SK-N-SH treated with all-trans-retinoic acid at 6 μM for 48 hours (cell line): ENCODE results near the gene EZR.

Source experiments
- ATAC-seq: fragments of 200-7000 bp; cut with Tn5 transposase; 3 replicates; pipeline ENCODE4 v1.9.1; 2020; ENCODE audit warnings: mild to moderate bottlenecking, moderate library complexity
- ARNTL ChIP-seq: fragments of 450-650 bp; formaldehyde crosslinking; IDR thresholded peaks from 2 replicates; pipeline ENCODE4 v1.5.0; 2020; ENCODE audit warnings: low read depth, mild to moderate bottlenecking, moderate library complexity, borderline replicate concordance
- BACH2 ChIP-seq: fragments of 250-450 bp; sonication (Bioruptor Pico); IDR thresholded peaks from 2 replicates; pipeline ENCODE4 v1.9.0; 2021; ENCODE audit warnings: mild to moderate bottlenecking, borderline replicate concordance
- CSDC2 ChIP-seq: fragments of 250-450 bp; sonication (Bioruptor Pico); IDR thresholded peaks from 2 replicates; pipeline ENCODE4 v1.5.0; 2020; ENCODE audit warnings: mild to moderate bottlenecking, moderate library complexity
- ESRRG ChIP-seq: fragments of 250-450 bp; sonication (Bioruptor Pico); IDR thresholded peaks from 2 replicates; pipeline ENCODE4 v1.6.1; 2021; ENCODE audit warnings: mild to moderate bottlenecking
- GLIS3 ChIP-seq: fragments of 250-450 bp; sonication (Bioruptor Pico); IDR thresholded peaks from 2 replicates; pipeline ENCODE4 v1.5.0; 2020; ENCODE audit warnings: mild to moderate bottlenecking, moderate library complexity
- ISL1 ChIP-seq: fragments of 250-450 bp; sonication (Bioruptor Pico); IDR thresholded peaks from 2 replicates; pipeline ENCODE4 v2.1.2; 2022; ENCODE audit warnings: mild to moderate bottlenecking, moderate library complexity
- OSR1 ChIP-seq: fragments of 250-450 bp; sonication (Bioruptor Pico); IDR thresholded peaks from 2 replicates; pipeline ENCODE4 v1.8.0; 2022; ENCODE audit warnings: moderate library complexity, mild to moderate bottlenecking, inconsistent platforms
- PPARA ChIP-seq: fragments of 250-450 bp; sonication (Bioruptor Pico); IDR thresholded peaks from 2 replicates; pipeline ENCODE4 v1.5.0; 2020; ENCODE audit warnings: mild to moderate bottlenecking, borderline replicate concordance
- RARB ChIP-seq: fragments of 250-450 bp; sonication (Bioruptor Pico); IDR thresholded peaks from 2 replicates; pipeline ENCODE4 v1.8.0; 2021; ENCODE audit warnings: mild to moderate bottlenecking, moderate library complexity
- SNAI2 ChIP-seq: fragments of 250-450 bp; sonication (Bioruptor Pico); IDR thresholded peaks from 2 replicates; pipeline ENCODE4 v1.5.0; 2020; ENCODE audit warnings: mild to moderate bottlenecking, moderate library complexity
- TCF4 ChIP-seq: fragments of 250-450 bp; sonication (Bioruptor Pico); IDR thresholded peaks from 2 replicates; pipeline ENCODE4 v1.8.0; 2021; ENCODE audit warnings: mild to moderate bottlenecking, moderate library complexity, borderline replicate concordance
- TOX ChIP-seq: fragments of 250-450 bp; sonication (Bioruptor Pico); IDR thresholded peaks from 2 replicates; pipeline ENCODE4 v1.8.0; 2021; ENCODE audit warnings: mild to moderate bottlenecking, moderate library complexity, borderline replicate concordance
- ZC3H10 ChIP-seq: fragments of 250-450 bp; sonication (Bioruptor Pico); IDR thresholded peaks from 2 replicates; pipeline ENCODE4 v1.5.1; 2021; ENCODE audit warnings: mild to moderate bottlenecking, moderate library complexity
- ZFP3 ChIP-seq: fragments of 250-450 bp; sonication (Bioruptor Pico); IDR thresholded peaks from 2 replicates; pipeline ENCODE4 v1.5.0; 2020; ENCODE audit warnings: mild to moderate bottlenecking, moderate library complexity
- ZFP30 ChIP-seq: fragments of 450-650 bp; formaldehyde crosslinking; IDR thresholded peaks from 2 replicates; pipeline ENCODE4 v1.5.0; 2022; ENCODE audit warnings: mild to moderate bottlenecking, moderate library complexity
- ZNF565 ChIP-seq: fragments of 450-650 bp; formaldehyde crosslinking; conservative IDR thresholded peaks from 2 replicates; pipeline ENCODE4 v1.5.0; 2020; ENCODE audit warnings: low read depth, mild to moderate bottlenecking, moderate library complexity
- ZNF70 ChIP-seq: fragments of 450-650 bp; formaldehyde crosslinking; IDR thresholded peaks from 2 replicates; pipeline ENCODE4 v1.5.0; 2020; ENCODE audit warnings: mild to moderate bottlenecking, moderate library complexity
- ZNF8 ChIP-seq: fragments of 450-650 bp; formaldehyde crosslinking; IDR thresholded peaks from 2 replicates; pipeline ENCODE4 v1.5.0; 2020; ENCODE audit warnings: mild to moderate bottlenecking, moderate library complexity
- TF ChIP-seq, protein P1 (sequence below): fragments of 250-450 bp; sonication (Bioruptor Pico); IDR thresholded peaks from 2 replicates; pipeline ENCODE4 v1.8.0; 2020; ENCODE audit warnings: mild to moderate bottlenecking, moderate library complexity, borderline replicate concordance
- TF ChIP-seq, protein P2 (sequence below): fragments of 250-450 bp; sonication (Bioruptor Pico); IDR thresholded peaks from 2 replicates; pipeline ENCODE4 v1.5.0; 2020; ENCODE audit warnings: mild to moderate bottlenecking, moderate library complexity
- TF ChIP-seq, protein P3 (sequence below): fragments of 250-450 bp; sonication (Bioruptor Pico); IDR thresholded peaks from 2 replicates; pipeline ENCODE4 v1.5.1; 2021; ENCODE audit warnings: mild to moderate bottlenecking, moderate library complexity
- TF ChIP-seq, protein P4 (sequence below): fragments of 250-450 bp; sonication (Bioruptor Pico); IDR thresholded peaks from 2 replicates; pipeline ENCODE4 v1.8.0; 2021; ENCODE audit warnings: low read depth, mild to moderate bottlenecking, moderate library complexity, borderline replicate concordance
- TF ChIP-seq, protein P5 (sequence below): fragments of 250-450 bp; sonication (Bioruptor Pico); IDR thresholded peaks from 2 replicates; pipeline ENCODE4 v1.5.1; 2020; ENCODE audit warnings: low read depth, mild to moderate bottlenecking, moderate library complexity

EZR gene

DNA sequence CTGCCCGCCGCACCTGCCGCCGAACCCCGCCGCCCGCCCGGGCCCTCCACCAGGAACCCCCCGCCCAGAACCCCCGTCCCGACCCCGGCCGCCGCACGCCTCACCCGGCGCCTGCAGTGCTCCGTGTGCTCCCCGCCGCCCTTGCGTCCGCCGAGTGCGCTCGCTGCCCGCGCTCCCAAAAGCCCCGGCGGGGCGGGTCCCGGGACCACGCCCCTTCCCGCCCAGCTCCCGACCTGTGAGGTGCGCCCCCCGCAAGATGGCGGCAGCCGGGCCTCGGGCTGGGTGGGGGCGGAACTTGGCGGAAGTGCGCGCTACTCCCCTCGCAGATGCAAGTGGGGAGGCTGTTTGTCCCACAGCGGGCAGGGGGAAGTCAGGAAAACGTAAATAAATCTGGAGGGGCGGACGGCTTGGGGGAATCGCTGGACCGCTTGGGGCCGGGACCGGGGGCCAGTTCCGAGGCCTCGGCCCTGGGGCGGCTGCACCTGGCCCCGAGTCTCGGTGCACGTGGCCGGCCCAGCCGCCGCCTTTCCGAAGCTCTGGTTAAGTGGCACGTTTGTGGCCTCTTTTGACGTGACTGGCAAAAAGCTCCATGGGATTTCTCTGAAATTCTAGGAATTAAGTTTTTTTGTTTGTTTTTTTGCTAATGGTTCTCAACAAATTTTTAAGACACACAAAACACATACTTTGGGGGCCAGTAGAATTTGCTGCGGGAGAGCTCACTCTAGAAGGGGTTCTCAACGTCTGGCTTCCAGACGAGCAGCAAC is at the start of gene EZR:
TSS of gene EZR (minus strand) at position 156 of the 764 bp plus-strand sequence. CDS start 1,275 bp downstream, outside the sequence.
- TF ChIP-seq CSDC2 (no peak), ZFP30 (no peak)
- TF ChIP-seq, protein P1, sequence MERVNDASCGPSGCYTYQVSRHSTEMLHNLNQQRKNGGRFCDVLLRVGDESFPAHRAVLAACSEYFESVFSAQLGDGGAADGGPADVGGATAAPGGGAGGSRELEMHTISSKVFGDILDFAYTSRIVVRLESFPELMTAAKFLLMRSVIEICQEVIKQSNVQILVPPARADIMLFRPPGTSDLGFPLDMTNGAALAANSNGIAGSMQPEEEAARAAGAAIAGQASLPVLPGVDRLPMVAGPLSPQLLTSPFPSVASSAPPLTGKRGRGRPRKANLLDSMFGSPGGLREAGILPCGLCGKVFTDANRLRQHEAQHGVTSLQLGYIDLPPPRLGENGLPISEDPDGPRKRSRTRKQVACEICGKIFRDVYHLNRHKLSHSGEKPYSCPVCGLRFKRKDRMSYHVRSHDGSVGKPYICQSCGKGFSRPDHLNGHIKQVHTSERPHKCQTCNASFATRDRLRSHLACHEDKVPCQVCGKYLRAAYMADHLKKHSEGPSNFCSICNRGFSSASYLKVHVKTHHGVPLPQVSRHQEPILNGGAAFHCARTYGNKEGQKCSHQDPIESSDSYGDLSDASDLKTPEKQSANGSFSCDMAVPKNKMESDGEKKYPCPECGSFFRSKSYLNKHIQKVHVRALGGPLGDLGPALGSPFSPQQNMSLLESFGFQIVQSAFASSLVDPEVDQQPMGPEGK (CRISPR knock-in tag) = peak; percentile 76
- TF ChIP-seq, protein P2, sequence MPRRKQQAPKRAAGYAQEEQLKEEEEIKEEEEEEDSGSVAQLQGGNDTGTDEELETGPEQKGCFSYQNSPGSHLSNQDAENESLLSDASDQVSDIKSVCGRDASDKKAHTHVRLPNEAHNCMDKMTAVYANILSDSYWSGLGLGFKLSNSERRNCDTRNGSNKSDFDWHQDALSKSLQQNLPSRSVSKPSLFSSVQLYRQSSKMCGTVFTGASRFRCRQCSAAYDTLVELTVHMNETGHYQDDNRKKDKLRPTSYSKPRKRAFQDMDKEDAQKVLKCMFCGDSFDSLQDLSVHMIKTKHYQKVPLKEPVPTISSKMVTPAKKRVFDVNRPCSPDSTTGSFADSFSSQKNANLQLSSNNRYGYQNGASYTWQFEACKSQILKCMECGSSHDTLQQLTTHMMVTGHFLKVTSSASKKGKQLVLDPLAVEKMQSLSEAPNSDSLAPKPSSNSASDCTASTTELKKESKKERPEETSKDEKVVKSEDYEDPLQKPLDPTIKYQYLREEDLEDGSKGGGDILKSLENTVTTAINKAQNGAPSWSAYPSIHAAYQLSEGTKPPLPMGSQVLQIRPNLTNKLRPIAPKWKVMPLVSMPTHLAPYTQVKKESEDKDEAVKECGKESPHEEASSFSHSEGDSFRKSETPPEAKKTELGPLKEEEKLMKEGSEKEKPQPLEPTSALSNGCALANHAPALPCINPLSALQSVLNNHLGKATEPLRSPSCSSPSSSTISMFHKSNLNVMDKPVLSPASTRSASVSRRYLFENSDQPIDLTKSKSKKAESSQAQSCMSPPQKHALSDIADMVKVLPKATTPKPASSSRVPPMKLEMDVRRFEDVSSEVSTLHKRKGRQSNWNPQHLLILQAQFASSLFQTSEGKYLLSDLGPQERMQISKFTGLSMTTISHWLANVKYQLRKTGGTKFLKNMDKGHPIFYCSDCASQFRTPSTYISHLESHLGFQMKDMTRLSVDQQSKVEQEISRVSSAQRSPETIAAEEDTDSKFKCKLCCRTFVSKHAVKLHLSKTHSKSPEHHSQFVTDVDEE (CRISPR knock-in tag) = peak; percentile 27; the same call in 1 of the 2 replicates
- ATAC-seq = peak; percentile 69

DNA sequence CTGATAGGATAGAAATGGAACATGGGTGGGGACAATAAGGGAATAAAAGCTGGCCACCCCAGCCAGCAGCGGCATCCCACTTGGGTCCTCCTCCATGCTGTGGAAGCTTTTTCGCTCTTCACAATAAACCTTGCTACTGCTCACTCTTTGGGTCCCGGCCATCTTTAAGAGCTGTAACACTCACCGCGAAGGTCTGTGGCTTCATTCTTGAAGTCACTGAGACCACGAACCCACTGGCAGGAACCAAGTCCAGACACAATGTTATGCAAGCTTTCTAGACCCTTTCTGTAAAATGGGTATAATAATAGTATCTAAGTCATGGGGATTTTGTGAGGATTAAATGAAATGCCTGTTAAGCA is 48.9 kb upstream of the EZR start:
- no peak for ATAC-seq
- no peak for TF ChIP-seq ESRRG
- TF ChIP-seq RARB (CRISPR knock-in tag) = no peak
- no peak for TF ChIP-seq ZNF70 (CRISPR knock-in tag)
- TF ChIP-seq SNAI2 (CRISPR knock-in tag) = no peak
- no peak for TF ChIP-seq GLIS3
- no peak for TF ChIP-seq TOX (CRISPR knock-in tag)
- no peak for TF ChIP-seq ISL1 (CRISPR knock-in tag)
- TF ChIP-seq, protein P3, sequence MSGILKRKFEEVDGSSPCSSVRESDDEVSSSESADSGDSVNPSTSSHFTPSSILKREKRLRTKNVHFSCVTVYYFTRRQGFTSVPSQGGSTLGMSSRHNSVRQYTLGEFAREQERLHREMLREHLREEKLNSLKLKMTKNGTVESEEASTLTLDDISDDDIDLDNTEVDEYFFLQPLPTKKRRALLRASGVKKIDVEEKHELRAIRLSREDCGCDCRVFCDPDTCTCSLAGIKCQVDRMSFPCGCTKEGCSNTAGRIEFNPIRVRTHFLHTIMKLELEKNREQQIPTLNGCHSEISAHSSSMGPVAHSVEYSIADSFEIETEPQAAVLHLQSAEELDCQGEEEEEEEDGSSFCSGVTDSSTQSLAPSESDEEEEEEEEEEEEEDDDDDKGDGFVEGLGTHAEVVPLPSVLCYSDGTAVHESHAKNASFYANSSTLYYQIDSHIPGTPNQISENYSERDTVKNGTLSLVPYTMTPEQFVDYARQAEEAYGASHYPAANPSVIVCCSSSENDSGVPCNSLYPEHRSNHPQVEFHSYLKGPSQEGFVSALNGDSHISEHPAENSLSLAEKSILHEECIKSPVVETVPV (CRISPR knock-in tag) = no peak
- TF ChIP-seq OSR1 (CRISPR knock-in tag) = no peak
- no peak for TF ChIP-seq ZC3H10 (CRISPR knock-in tag)

DNA sequence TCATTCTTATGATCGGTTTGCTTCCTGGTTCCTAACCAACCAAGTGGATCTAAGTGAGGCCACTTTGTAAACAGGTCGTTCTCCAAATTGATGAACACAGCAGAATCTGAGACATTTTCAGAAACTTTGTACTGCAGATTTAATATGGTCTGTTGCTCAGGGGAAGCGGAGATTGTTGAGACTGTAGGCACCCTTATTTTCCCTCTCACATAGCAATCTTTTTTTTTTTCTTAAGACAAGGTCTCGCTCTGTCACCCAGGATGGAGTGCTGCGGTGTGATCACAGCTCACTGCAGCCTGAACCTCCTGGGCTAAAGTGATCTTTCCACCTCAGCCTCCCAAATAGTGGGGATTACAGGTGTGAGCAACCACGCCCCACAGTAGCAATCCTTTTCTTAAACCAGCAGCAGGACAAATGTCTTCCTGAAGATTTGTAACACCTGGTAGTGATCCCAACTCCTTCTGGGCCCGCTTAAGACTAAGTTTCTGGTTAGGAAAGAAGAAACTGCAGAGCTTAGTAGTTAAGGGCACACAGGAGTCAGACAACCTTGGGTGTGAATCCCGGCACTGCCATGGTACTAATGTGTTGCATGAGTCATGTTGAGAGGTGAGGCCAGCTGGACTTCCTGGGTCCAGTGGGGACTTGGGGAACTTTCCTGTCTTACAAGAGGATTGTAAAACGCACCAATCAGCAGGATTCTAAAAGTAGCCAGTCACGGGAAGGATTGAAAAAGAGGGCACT is 48.4 kb upstream of the EZR start:
- TF ChIP-seq ARNTL (CRISPR knock-in tag) (no peak), RARB (CRISPR knock-in tag) (no peak)
- ATAC-seq = no peak

DNA sequence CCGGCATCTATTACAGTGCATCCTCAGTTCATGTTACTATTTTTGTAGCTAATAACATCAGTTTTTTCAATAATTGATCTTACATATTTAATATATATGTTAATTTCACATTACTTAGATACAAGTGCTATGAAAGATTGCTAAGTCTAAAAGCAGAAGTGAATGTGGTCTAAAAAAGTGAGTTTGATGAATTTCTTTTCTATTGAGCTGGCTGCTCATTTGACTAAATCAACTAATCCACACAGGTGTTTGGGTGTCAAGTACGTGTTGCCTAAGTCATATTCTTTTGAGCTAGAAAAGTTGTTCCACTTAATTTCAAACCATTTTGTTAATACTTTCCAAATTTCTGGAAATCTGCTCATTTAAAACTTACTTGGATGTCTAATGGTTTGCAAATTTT is 46.6 kb upstream of the EZR start:
- no peak for ATAC-seq
- TF ChIP-seq PPARA (CRISPR knock-in tag) (no peak), ZNF70 (CRISPR knock-in tag) (no peak), RARB (CRISPR knock-in tag) (no peak), ARNTL (CRISPR knock-in tag) (no peak), BACH2 (no peak), TCF4 (CRISPR knock-in tag) (no peak), GLIS3 (no peak), ISL1 (CRISPR knock-in tag) (no peak), TOX (CRISPR knock-in tag) (no peak), ZFP3 (CRISPR knock-in tag) (no peak), ZC3H10 (CRISPR knock-in tag) (no peak), ZNF565 (no peak), ZNF8 (CRISPR knock-in tag) (no peak), ZFP30 (no peak), ESRRG (no peak)
- TF ChIP-seq, protein P4, sequence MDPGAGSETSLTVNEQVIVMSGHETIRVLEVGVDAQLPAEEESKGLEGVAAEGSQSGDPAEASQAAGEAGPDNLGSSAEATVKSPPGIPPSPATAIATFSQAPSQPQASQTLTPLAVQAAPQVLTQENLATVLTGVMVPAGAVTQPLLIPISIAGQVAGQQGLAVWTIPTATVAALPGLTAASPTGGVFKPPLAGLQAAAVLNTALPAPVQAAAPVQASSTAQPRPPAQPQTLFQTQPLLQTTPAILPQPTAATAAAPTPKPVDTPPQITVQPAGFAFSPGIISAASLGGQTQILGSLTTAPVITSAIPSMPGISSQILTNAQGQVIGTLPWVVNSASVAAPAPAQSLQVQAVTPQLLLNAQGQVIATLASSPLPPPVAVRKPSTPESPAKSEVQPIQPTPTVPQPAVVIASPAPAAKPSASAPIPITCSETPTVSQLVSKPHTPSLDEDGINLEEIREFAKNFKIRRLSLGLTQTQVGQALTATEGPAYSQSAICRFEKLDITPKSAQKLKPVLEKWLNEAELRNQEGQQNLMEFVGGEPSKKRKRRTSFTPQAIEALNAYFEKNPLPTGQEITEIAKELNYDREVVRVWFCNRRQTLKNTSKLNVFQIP = no peak
- TF ChIP-seq, protein P2 (CRISPR knock-in tag) = no peak
- TF ChIP-seq, protein P5, sequence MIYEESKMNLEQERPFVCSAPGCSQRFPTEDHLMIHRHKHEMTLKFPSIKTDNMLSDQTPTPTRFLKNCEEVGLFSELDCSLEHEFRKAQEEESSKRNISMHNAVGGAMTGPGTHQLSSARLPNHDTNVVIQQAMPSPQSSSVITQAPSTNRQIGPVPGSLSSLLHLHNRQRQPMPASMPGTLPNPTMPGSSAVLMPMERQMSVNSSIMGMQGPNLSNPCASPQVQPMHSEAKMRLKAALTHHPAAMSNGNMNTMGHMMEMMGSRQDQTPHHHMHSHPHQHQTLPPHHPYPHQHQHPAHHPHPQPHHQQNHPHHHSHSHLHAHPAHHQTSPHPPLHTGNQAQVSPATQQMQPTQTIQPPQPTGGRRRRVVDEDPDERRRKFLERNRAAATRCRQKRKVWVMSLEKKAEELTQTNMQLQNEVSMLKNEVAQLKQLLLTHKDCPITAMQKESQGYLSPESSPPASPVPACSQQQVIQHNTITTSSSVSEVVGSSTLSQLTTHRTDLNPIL (CRISPR knock-in tag) = no peak
